ENCODE results near the gene PARVB.

GRCh38 chr22:44196241-44196640 lies 172.1 kb downstream of the PARVB start:
- no peak for TF ChIP-seq CREB1 (IDR thresholded peaks at IDR 0.05)
- no peak for TF ChIP-seq CTCF (IDR thresholded peaks at IDR 0.05; ENCODE audit: control extremely low read depth in 1 of 3, insufficient read depth in 1 of 3, low read depth in 1 of 3, low read length in 3 of 3)
- TF ChIP-seq ATF2 (IDR thresholded peaks at IDR 0.05; ENCODE audit: low read length), result no peak
- TF ChIP-seq SP1 (IDR thresholded peaks at IDR 0.05; ENCODE audit: low read depth, low read length), result no peak
- no peak for TF ChIP-seq POLR2AphosphoS5 (IDR thresholded peaks at IDR 0.05; ENCODE audit: low read depth, low read length)
- TF ChIP-seq EZH2 (IDR thresholded peaks at IDR 0.05; ENCODE audit: low read depth, low read length, severe bottlenecking), result no peak
- TF ChIP-seq BRCA1 (IDR thresholded peaks at IDR 0.05; ENCODE audit: low read depth, low read length), result no peak
- TF ChIP-seq EP300 (IDR thresholded peaks at IDR 0.05; ENCODE audit: borderline replicate concordance in 1 of 2, low read depth in 2 of 2, low read length in 2 of 2), result no peak
